HG03159 (cell line): Measurements from ENCODE around the gene AQP5.

Experiments used
- ATAC-seq: cut with Tn5 transposase; IDR thresholded peaks from one replicate; pipeline ENCODE4 v1.9.1; 2021; ENCODE audit warnings: mild to moderate bottlenecking, moderate library complexity; ENCODE audit not compliant: unreplicated experiment

Gene AQP5

DNA sequence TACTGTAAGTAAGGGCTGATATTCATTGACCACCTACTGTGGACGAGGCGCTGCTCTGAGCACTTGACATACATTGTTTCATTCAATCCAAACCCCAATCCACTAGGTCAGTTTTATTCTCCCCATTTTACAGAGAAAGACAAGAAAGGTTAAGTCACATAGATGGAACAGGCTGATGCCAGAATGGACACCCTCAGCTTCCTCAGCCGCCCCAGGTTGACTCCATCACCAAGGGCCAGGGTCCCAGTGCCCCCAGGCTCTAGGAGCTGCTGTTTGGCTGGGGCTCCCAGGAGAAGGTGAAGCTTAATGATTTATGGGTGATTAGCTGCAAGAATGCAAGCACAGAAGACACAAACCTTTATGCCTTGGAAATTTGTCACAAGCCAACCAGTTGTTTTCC, 11.8 kb upstream of the AQP5 start:
- no peak for ATAC-seq

DNA sequence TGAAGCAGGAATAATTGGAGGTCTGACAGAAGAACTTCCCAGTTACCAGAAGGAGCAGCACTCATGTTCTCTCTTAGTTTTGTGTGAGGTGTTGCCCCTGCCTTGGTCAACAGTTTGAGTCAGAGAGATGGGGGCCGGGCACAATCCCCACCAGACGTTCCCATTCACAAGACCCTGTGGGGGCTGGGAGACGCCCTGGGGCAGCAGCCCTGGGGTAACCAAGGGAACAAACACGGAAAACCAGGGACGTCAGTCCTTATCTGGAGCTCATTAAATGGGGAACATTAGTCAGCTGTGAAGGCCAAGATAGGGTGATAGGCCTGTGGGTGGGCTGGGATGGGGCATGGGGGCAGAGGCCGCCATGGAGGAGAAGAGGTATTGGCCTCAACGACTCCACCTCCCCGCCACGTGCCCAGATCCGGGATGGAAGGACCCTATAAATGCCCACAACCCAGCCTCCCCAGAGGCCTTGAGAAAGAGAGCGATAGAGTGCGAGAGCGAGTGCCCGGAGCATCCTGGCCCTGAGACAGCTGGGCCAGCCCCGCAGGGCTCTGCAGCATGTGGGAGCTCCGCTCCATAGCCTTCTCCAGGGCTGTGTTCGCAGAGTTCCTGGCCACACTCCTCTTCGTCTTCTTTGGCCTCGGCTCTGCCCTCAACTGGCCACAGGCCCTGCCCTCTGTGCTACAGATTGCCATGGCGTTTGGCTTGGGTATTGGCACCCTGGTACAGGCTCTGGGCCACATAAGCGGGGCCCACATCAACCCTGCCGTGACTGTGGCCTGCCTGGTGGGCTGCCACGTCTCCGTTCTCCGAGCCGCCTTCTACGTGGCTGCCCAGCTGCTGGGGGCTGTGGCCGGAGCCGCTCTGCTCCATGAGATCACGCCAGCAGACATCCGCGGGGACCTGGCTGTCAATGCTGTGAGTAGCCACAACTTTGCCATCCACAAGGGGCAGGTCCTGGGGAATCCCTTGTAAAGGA, 11.1 kb upstream of the AQP5 start, which contains the start of gene AQP2:
TSS of gene AQP2 (plus strand) at position 465 of the 979 bp plus-strand sequence. CDS start at position 559, 94 bp downstream.
- no peak for ATAC-seq

DNA sequence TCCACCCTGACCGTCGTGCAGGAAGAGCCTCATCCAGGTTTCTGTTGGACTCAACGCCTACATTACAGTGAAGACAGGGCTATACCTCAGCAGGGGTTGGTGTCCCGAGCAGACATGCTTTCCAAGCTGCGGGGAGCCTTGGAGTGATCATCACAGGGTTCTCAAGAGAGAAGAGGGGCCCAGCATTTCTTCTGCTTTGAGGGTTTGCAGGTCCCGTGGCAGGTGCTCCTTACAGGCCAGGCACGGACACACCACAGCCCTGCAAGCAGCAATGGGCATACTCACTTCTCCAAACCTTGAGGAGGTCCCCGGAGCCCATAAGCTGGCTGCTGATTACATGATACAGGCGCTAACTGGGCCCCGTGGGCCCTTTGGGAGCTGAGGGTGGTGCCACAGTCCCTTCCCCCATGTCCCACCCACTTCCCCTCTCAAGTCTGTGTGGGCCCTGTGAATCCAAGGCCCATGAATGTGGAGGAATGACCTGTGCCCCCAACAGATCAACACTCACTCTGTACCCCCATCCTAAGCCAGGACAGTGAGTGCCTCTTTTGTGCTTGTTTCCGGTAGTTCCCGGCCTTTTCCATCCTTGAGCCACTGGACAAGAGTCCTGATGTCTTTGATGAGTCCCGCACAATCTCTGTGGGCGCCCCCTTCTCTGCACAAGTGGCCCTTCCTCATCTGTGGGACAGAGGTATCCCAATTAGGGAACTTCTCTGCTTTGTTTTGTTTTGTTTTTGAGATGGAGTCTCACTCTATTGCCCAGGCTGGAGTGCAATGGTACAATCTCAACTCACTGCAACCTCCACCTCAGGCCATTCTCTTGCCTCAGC, 10.0 kb upstream of the AQP5 start:
- no peak for ATAC-seq

DNA sequence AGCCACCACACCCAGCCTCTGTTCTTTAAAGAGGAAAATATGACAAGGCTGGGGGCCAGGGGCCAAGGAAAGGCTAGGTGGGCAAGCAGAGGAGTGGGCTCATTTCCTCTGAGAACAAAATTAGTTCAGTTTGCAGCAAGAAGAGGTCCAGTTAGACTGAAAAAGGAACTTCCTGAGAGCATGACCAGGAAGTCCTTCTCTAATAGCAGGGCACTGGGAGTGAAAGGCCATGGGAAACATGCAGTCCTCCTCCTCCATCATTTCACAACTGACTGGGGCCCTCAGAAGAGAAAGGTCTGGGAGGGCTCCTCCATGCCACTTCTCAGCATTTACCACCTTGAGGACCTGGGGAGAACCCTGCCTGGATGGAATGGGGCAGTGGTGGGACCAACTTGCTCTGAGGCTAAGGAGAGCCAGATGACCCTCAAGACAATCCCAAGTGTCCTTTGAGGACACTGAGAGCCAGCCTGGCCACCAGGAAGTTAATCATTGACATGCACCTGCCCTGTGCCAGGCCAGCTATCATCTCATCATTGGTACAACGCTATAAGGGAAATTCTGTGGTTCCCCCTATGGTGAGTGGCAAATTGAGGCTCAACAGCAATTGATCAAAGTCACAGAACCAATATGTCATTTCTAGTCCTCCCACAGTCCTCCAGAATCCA, 9.1 kb upstream of the AQP5 start:
- no peak for ATAC-seq

DNA sequence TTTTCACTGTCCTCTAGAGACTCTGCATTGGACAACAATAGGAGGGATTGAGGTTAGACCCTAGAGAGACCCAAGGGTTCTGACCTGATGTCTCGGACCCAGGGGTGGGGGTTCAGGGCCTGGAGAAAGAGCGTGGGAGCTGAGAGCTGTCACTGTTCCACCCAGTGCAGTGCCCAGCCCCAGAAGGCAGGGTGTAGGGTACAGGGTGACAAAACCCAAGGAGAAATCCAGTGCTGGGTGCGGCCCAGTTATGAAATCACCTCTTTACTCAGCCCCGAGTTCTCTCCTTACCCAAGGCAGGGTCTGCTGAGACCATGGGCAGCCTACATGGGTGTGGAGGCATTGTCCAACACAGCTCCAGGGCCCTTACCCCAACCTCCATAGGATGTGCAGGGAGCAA, 8.5 kb upstream of the AQP5 start:
- ATAC-seq: no peak

DNA sequence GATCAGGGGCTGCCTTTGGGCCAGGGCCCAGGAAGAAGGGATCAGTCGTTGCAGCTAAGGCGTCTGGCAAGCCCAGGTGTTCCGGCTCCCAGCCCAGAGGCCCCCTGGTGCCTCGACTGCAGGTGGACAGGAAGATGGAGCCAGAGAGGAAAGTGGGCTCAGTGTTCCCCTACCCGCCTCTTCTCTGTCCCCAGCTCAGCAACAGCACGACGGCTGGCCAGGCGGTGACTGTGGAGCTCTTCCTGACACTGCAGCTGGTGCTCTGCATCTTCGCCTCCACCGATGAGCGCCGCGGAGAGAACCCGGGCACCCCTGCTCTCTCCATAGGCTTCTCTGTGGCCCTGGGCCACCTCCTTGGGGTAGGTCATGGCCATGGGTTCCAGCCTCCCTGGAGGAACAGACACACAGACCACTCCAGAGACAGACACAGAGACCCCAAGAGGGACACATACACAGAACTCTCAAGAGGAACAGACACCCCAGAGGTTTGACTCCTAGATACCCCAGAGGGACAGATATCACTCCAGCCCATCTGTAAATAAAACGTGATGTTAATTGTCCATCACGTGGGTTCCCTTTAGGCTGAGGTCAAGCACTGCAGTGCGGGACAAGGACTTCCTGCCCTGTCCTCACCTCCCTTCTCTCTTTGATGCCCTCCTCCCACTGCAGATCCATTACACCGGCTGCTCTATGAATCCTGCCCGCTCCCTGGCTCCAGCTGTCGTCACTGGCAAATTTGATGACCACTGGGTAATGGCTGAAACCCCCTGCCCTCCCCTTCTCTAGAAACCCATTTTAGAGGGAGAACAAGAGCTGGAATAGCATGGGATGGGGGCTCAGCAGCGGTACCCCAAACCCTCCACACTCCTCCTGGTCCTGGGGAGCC, 7.5 kb upstream of the AQP5 start:
- no peak for ATAC-seq

DNA sequence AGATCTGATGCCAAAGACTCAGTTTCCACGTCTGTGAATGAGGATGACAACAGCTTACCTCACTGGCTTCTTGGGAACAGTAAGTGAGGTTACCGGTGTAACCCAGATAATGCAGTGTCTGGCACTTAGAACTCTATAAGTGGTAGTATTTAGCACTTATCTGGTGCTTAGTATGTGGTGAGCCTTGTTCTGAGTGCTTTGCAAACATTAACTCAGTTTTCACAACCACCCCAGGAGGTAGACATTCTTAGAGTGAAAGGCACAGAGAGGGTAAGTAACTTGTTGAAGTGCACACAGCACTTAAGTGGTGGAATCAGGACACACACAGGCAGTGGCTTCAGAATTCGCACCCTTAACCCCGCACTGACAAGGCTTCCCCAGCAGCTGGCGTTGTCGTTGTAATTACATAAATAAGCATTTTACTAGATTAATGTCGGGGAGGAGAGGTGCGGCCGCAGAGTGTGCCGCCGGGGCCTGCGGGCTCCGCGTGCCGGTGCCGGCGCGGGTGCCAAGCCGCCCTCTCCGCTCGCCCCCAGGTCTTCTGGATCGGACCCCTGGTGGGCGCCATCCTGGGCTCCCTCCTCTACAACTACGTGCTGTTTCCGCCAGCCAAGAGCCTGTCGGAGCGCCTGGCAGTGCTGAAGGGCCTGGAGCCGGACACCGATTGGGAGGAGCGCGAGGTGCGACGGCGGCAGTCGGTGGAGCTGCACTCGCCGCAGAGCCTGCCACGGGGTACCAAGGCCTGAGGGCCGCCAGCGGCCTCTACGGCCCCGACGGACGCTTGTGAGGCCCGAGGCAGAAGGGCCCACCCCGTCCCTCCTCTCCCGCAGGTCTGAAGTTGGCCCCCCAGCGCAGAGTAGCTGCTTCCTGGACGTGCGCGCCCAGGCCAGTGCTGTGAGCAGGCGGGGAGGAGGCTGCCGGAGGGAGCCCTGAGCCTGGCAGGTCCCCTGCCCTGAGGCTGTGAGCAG, 6.5 kb upstream of the AQP5 start:
- no peak for ATAC-seq

DNA sequence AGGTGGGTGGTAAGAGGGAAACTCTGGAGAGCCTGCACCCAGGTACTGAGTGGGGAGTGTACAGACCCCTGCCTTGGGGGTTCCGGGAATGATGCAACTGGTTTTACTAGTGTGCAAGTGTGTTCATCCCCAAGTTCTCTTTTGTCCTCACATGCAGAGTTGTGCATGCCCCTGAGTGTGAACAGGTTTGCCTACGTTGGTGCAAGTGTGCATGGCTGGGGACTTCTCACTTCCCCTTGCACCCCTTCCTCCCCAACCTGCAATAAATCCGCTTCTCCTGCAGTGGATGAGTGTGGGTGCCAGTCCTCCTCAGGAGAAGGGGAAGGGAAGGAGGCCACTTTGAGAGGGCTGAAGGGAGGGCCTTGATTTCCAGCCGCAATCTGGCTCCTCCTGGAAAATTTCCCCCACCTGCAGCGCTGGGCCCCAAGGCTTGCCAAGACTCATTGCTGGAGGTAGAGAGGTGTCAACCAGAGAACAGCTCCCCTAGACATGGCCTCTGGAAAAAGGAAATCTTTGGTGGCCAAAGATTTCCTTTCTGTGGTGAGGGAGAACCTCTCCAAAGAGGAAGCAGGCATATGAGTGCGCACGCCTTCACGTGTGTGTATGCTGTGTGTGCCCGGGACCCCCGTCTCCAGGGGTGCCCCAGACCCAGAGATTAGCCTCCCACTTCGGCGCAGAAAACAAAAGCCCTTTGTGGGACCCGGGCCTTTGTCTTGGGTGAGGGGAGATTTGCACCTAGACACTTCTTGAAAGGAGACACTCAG, 5.6 kb upstream of the AQP5 start:
- no peak for ATAC-seq

DNA sequence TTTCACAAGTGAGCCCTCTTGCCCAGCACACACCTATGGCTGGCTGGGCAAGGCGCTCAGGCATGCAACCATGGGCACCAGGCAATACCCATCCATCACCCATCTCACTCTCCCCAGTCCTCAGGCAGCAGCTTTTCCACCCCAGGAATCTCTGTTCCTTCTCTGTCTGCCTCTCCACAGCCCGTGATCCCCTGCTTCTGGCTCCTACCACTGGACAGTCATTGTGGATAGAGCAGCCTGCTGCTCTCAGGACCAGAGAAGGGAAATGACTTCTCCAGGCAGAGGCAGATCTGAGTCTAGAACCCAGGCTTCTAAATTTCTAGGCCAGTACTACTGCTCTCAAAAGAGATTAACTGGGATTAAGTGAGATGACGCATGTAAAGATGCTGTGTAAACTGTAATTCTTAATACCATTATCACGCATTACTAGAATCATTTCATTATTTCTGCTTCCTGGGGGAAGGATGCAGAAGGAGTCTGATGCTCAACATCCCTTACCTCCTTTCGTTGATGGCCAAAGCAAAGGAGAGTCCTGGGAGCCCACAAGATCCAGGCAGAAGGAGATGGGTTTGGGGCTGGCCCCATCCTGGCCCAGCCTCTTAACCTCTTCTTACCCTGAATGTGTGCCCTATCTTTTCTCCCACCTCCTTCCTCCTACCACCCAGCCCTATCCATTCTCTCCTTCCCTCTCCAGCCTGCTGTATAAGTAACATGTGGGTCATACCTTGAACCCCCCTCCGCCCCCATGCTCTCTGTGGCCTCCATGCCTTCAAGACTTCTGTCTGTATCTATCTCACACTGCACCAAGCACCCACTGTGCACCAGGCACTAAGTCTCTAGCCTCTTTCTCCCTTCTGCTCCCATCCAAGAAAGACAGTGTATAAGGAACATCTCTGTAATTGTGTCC, 4.8 kb upstream of the AQP5 start:
- ATAC-seq: no peak

DNA sequence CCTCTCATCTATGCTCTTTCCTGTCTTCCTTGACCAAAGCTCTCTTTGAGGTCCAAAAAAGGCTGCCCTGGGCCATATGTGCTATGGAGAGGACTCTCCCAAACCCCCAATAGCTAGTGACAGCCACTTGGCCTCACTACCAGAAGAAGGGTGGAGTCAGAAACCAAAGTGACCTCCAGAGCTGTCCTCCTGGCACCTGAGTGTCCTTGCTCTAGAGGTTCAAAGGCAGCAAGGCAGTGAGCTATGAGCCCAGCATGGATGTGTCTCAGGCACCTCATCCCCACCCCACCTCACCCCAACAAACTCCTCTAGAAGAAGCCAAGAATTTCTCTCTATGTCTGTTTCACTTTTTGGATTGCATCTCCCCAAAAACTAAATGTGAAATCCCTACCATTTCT, 4.1 kb upstream of the AQP5 start:
- ATAC-seq: no peak

DNA sequence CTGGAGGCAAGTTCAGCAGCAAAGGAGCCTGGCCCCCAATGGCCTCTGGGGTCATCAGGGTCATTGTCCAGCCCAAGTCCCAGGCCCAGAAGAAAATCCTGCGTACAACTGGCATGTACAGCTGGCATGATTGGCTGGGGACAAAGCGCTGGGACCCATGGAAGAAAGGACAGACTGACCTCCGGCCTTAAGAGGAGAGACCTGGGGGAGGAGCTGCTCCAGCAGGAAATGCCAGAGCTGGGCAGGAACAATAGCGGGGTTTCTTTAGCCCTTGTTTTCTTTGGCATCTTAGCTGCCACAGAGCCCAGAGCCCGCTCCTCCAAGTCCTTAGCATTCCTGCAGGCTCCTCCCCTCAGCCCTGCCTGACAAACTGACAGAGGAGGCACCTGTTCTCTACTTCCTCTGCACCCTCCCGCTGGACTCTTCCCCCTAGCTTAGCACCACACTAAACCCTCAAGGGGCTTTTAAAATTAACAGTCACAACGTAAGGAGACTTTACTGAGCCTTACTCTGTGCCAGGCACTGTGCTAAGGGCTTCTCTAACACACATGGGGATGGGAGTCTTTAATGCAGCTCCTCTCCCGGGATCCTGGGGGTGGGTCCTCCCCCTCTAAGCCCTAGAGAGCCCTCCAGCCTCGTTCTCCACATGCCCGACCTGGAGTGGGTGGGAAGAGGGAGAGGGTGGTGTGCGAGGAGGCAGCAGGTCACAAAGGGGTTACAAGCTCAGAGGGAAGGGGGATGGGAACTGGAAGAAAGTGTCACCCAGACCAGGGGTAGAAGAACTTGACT, 1.8 kb upstream of the AQP5 start:
- no peak for ATAC-seq

DNA sequence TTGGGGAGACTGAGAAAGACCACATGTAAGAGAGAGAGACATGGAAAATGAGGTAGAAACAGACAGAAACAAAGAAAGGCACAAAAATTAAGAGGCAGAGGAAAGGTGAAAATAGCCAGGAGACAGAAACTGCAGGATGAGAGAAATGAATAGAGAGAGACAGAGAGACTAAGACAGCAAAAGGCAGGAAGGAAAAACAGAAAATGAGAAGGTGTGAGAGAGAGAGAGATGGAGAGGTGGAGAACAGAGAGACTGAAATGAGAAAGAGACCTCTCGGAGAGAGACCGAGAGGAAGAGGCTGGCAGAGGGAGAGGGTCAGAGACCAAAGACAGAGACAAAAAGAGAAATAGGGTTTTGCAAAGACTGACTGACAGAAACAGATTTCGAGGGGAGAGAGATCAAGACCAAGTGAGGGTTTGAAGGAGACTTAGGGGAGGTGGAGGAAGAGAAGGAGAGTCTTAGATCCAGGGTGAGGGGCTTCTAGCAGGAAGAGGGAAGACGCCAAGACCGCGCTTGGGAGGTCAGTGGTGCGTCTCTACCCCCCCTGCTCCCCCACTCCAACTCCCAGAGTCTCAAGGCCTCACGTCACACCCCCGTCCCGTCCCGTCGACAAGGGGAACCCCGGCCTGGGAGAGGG, 1.1 kb upstream of the AQP5 start:
- no peak for ATAC-seq

DNA sequence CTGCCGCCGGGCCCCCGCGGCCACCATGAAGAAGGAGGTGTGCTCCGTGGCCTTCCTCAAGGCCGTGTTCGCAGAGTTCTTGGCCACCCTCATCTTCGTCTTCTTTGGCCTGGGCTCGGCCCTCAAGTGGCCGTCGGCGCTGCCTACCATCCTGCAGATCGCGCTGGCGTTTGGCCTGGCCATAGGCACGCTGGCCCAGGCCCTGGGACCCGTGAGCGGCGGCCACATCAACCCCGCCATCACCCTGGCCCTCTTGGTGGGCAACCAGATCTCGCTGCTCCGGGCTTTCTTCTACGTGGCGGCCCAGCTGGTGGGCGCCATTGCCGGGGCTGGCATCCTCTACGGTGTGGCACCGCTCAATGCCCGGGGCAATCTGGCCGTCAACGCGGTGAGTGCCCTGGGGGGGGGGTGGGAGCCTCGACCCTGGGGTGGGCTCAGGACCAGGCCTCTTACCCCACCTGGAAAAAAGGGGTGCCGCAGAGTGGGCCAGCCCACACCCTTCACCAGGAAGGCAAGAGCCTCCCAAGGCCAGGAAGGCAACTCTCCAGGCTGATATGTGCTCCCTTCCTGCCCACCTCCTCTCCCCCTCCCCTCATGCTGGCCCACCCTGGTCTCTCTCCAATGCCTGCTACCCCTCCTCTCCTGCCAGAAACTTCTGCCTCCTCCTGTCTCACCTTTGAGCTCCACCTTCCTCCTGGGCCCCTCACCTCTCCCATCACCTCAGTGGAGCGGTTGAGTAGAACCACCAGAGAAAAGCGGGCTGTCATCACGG, 507 bp downstream of the AQP5 start:
- ATAC-seq: no peak

DNA sequence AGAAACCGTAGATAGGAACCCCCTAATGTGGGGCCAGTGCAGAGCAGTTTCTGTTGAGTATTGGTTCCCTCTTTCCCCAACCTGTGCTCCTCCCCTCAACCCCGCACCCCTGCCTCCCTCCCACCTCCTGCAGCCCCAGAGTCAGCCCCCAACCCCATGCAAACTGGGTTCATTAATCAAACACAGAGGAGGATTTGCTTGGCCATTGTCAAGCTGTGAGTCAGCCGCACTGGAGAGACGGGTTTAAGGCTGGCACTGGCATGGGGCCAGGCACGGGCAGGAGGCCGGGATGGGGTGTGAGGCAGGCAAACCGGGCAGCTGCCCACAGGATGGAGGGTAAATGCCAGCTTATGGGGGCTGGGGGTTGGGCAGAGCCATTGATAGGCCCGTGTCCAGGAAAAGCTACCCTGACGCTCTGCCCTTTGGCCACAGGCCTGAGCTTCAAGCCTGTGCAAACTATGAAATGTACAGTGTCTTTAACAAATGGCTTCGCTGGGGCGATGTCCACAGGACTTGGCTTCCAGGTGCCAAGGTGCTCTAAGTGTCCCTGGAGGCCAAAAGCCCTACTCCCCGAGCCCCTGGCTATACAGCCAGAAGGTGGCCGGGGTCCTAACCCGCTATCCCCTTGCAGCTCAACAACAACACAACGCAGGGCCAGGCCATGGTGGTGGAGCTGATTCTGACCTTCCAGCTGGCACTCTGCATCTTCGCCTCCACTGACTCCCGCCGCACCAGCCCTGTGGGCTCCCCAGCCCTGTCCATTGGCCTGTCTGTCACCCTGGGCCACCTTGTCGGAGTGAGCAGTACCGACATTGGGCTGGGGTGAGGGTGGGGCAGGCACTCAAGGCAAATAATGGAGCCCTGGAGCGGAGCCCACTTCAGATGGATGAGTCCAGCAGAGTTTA, 1.4 kb downstream of the AQP5 start:
- ATAC-seq: no peak
